ENCODE measurements around the gene CDKN1A. TPM values are rescaled to one million over a fixed set of nuclear protein-coding genes. Genes with fewer than 3 reads are reported as not detected.

CDKN1A gene
- total RNA-seq, 4 donors from 2014 or later = 49.7 to 137 (median 81.7) TPM

DNA sequence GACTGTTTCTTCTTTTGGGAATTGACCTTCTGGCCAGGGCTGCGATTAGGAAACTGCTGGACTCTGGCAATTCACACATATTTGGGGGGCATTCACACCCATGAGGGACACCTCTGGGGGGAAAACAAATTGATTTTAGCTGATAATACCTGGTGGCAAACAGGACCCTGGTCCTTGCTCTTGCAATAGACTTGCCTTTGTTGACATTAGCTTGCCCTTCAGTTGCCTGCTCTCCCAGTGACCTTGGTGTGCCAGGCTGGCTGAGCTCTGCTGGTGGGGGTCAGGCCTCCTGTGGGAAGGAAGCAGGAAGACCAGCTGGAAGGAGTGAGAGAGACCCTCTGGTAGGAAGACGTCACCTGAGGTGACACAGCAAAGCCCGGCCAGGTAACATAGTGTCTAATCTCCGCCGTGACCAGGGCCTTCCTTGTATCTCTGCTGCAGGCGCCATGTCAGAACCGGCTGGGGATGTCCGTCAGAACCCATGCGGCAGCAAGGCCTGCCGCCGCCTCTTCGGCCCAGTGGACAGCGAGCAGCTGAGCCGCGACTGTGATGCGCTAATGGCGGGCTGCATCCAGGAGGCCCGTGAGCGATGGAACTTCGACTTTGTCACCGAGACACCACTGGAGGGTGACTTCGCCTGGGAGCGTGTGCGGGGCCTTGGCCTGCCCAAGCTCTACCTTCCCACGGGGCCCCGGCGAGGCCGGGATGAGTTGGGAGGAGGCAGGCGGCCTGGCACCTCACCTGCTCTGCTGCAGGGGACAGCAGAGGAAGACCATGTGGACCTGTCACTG is 5.3 kb downstream of the CDKN1A start:
- WGBS, 2 donors (ENCODE audit: low coverage in 1 of 2) = 93% methylated on average over 2 of the region's 29 CpGs; no CpG with 5 or more reads in 1 of the 2 donors
- H3K4me3 ChIP-seq = no peak overlapping the region
- H3K27ac ChIP-seq = no peak overlapping the region
- TF ChIP-seq POLR2A (IDR thresholded peaks at IDR 0.05) = no peak
- TF ChIP-seq EP300 (IDR thresholded peaks at IDR 0.05) = no peak
- TF ChIP-seq, protein P1, sequence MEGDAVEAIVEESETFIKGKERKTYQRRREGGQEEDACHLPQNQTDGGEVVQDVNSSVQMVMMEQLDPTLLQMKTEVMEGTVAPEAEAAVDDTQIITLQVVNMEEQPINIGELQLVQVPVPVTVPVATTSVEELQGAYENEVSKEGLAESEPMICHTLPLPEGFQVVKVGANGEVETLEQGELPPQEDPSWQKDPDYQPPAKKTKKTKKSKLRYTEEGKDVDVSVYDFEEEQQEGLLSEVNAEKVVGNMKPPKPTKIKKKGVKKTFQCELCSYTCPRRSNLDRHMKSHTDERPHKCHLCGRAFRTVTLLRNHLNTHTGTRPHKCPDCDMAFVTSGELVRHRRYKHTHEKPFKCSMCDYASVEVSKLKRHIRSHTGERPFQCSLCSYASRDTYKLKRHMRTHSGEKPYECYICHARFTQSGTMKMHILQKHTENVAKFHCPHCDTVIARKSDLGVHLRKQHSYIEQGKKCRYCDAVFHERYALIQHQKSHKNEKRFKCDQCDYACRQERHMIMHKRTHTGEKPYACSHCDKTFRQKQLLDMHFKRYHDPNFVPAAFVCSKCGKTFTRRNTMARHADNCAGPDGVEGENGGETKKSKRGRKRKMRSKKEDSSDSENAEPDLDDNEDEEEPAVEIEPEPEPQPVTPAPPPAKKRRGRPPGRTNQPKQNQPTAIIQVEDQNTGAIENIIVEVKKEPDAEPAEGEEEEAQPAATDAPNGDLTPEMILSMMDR (IDR thresholded peaks at IDR 0.05) = no peak
- no peak for TF ChIP-seq POLR2AphosphoS5 (IDR thresholded peaks at IDR 0.05)
- no peaks in the 10 kb centered on the region for H3K27me3 ChIP-seq
- peaks cover 0 to 55% of the 10 kb centered on the region in 2 donors for H3K36me3 ChIP-seq
- H3K9me3 ChIP-seq = no peaks in the 10 kb centered on the region
- no peak for ATAC-seq
- H3K4me1 ChIP-seq = peaks cover 0 to 46% (median 7%) of the 10 kb centered on the region in 3 donors

DNA sequence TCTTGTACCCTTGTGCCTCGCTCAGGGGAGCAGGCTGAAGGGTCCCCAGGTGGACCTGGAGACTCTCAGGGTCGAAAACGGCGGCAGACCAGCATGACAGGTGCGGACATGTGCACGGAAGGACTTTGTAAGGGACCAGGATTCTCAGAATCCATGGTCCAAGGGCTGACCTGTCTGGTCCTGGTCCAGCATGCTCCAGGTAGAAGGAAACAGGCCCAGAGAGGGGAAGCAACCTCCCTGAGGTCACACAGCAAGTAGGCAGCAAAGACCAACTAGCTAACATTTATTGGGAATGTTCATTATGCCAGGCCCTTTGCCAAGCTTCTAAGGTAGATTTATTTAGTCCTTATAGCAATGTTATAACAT is 5.9 kb downstream of the CDKN1A start:
- H3K4me1 ChIP-seq = peaks cover 0 to 46% (median 7%) of the 10 kb centered on the region in 3 donors
- H3K9me3 ChIP-seq = no peaks in the 10 kb centered on the region
- no peak overlapping the region for H3K4me3 ChIP-seq
- no peak overlapping the region for H3K27ac ChIP-seq
- peaks cover 0 to 55% of the 10 kb centered on the region in 2 donors for H3K36me3 ChIP-seq
- WGBS, 2 donors (ENCODE audit: low coverage in 1 of 2) = 95% methylated on average over 4 of the region's 6 CpGs; no CpG with 5 or more reads in 1 of the 2 donors
- no peak for ATAC-seq
- peak; percentile 2 for TF ChIP-seq POLR2AphosphoS5 (IDR thresholded peaks at IDR 0.05)
- TF ChIP-seq, protein P1 (IDR thresholded peaks at IDR 0.05) = no peak
- no peaks in the 10 kb centered on the region for H3K27me3 ChIP-seq

- no peaks in the 10 kb centered on the region for H3K27me3 ChIP-seq
- no peak overlapping the region for H3K4me3 ChIP-seq
- no peak for ATAC-seq
- H3K9me3 ChIP-seq = no peaks in the 10 kb centered on the region
- 82 to 87% methylated on average over 9 to 13 of the region's 20 CpGs for WGBS, 2 donors (ENCODE audit: low coverage in 1 of 2)
- TF ChIP-seq EP300 (IDR thresholded peaks at IDR 0.05) = no peak
- no peak for TF ChIP-seq POLR2A (IDR thresholded peaks at IDR 0.05)
- TF ChIP-seq POLR2AphosphoS5 (IDR thresholded peaks at IDR 0.05) = no peak
- TF ChIP-seq, protein P1 (IDR thresholded peaks at IDR 0.05) = no peak
- peak overlapping the region in 1 of 4 donors; percentile 34 for H3K27ac ChIP-seq
- peaks cover 0 to 55% of the 10 kb centered on the region in 2 donors for H3K36me3 ChIP-seq
- H3K4me1 ChIP-seq = peaks cover 0 to 46% (median 7%) of the 10 kb centered on the region in 3 donors
Measured at GRCh38 chr6:36685166-36685924, 6.8 kb downstream of the CDKN1A start.

DNA sequence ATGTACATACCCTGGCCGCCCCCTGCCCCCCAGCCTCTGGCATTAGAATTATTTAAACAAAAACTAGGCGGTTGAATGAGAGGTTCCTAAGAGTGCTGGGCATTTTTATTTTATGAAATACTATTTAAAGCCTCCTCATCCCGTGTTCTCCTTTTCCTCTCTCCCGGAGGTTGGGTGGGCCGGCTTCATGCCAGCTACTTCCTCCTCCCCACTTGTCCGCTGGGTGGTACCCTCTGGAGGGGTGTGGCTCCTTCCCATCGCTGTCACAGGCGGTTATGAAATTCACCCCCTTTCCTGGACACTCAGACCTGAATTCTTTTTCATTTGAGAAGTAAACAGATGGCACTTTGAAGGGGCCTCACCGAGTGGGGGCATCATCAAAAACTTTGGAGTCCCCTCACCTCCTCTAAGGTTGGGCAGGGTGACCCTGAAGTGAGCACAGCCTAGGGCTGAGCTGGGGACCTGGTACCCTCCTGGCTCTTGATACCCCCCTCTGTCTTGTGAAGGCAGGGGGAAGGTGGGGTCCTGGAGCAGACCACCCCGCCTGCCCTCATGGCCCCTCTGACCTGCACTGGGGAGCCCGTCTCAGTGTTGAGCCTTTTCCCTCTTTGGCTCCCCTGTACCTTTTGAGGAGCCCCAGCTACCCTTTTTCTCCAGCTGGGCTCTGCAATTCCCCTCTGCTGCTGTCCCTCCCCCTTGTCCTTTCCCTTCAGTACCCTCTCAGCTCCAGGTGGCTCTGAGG is 7.6 kb downstream of the CDKN1A start:
- H3K9me3 ChIP-seq = no peaks in the 10 kb centered on the region
- TF ChIP-seq, protein P1 (IDR thresholded peaks at IDR 0.05) = no peak
- TF ChIP-seq POLR2AphosphoS5 (IDR thresholded peaks at IDR 0.05) (no peak), EP300 (IDR thresholded peaks at IDR 0.05) (no peak), POLR2A (IDR thresholded peaks at IDR 0.05) (no peak)
- no peak overlapping the region for H3K4me3 ChIP-seq
- no peaks in the 10 kb centered on the region for H3K27me3 ChIP-seq
- ATAC-seq = peak; percentile 37
- peaks cover 0 to 55% of the 10 kb centered on the region in 2 donors for H3K36me3 ChIP-seq
- peaks cover 0 to 39% (median 3%) of the 10 kb centered on the region in 3 donors for H3K4me1 ChIP-seq
- WGBS, 2 donors (ENCODE audit: low coverage in 1 of 2) = 67 to 83% methylated on average over 3 to 8 of the region's 11 CpGs
- H3K27ac ChIP-seq = peak overlapping the region in 1 of 4 donors; percentile 34

All from gastroesophageal sphincter (tissue), 4 donors.